Colonic mucosa (tissue), 4 donors: ENCODE data around the gene CENPE. TPM values are rescaled to one million over a fixed set of nuclear protein-coding genes. Genes with fewer than 3 reads are reported as not detected.
"Not testable (repeated sequence)": the region's sequence is repeated elsewhere in the genome, so short reads cannot be mapped to it uniquely, and the experiment has no call there.

Source experiments
- DNase-seq: peaks from one replicate; pipeline ENCODE4 v3.0.0-alpha.2; 2020
- H3K27ac ChIP-seq: fragments of 200-600 bp; one replicate; pipeline ENCODE4 v1.8.0; 2021
- H3K27me3 ChIP-seq: fragments of 200-600 bp; one replicate; pipeline ENCODE4 v1.8.0; 2021
- H3K36me3 ChIP-seq: fragments of 200-600 bp; one replicate; pipeline ENCODE4 v1.8.0; 2021
- H3K4me1 ChIP-seq: fragments of 200-600 bp; one replicate; pipeline ENCODE4 v1.8.0; 2021; ENCODE audit warnings: mild to moderate bottlenecking
- H3K4me3 ChIP-seq: fragments of 200-600 bp; one replicate; pipeline ENCODE4 v1.8.0; 2021
- H3K9ac ChIP-seq, 2 donors: one replicate each; pipeline ENCODE4 v1.7.0; 2013; ENCODE audit warnings: control low read depth in 2 of 2, low read depth in 2 of 2, low read length in 2 of 2
- H3K9me3 ChIP-seq: fragments of 200-600 bp; one replicate; pipeline ENCODE4 v1.8.0; 2021
- CTCF ChIP-seq: fragments of 200-600 bp; IDR thresholded peaks from one replicate; pipeline ENCODE4 v1.8.0; 2022; ENCODE audit warnings: antibody characterized with exemption, mild to moderate bottlenecking
- intact Hi-C: fragments of 100-400 bp; cut with DNase I; formaldehyde crosslinking; loops from one replicate; pipeline ENCODE4 v1.14.1; 2022
- total RNA-seq, 2 donors: library from RNA; stranded (reverse); fragmentation: NEBNext Ultra II Directional in 1 of 2; extraction: Animal tissue kit (Norgen Biotek cat#: 25700) in 1 of 2; gene quantifications; one replicate each; pipeline ENCODE4 v1.2.1, GENCODE V29; 2021
- donor health status: healthy.
- donor health status: DM: no; HTN: no; CAD: no.
- donor health status: DM: no; HTN: no; CAD: no.

Gene CENPE
- total RNA-seq, 2 donors from 2014 or later = 9.8 to 23.2 TPM

GRCh38 chr4:103193457-103193856 lies 4.7 kb downstream of the CENPE start:
- H3K9ac ChIP-seq = no peak overlapping the region
- DNase-seq = no peak
- intact Hi-C loops = no loop called here
- H3K9me3 ChIP-seq = no peaks in the 10 kb centered on the region
- no peaks in the 10 kb centered on the region for H3K36me3 ChIP-seq
- no peaks in the 10 kb centered on the region for H3K4me1 ChIP-seq
- no peak overlapping the region for H3K4me3 ChIP-seq
- no peak overlapping the region for H3K27ac ChIP-seq
- no peaks in the 10 kb centered on the region for H3K27me3 ChIP-seq
- TF ChIP-seq CTCF = no peak

- no peak for DNase-seq
- Histone ChIP-seq H3K4me3 (no peak overlapping the region), H3K36me3 (no peaks in the 10 kb centered on the region), H3K27ac (no peak overlapping the region), H3K9ac (no peak overlapping the region), H3K4me1 (no peaks in the 10 kb centered on the region), H3K9me3 (no peaks in the 10 kb centered on the region), H3K27me3 (no peaks in the 10 kb centered on the region)
- no peak for TF ChIP-seq CTCF
- intact Hi-C loops = no loop called here
Measured at GRCh38 chr4:103171006-103171405, 27.1 kb downstream of the CENPE start.

- H3K4me1 ChIP-seq, H3K9me3 ChIP-seq, DNase-seq, H3K36me3 ChIP-seq, H3K27ac ChIP-seq, H3K27me3 ChIP-seq, intact Hi-C loops, H3K4me3 ChIP-seq, H3K9ac ChIP-seq: not testable (repeated sequence)
Measured at GRCh38 chr4:103169750-103170149, 28.4 kb downstream of the CENPE start.

GRCh38 chr4:103168993-103169392 lies 29.1 kb downstream of the CENPE start:
- Histone ChIP-seq H3K4me1 (no peaks in the 10 kb centered on the region), H3K27me3 (no peaks in the 10 kb centered on the region), H3K27ac (no peak overlapping the region), H3K9me3 (no peaks in the 10 kb centered on the region), H3K4me3 (no peak overlapping the region), H3K36me3 (no peaks in the 10 kb centered on the region), H3K9ac (no peak overlapping the region)
- TF ChIP-seq CTCF = no peak
- DNase-seq = no peak
- intact Hi-C loops = no loop called here

- H3K9me3 ChIP-seq = no peaks in the 10 kb centered on the region
Measured at GRCh38 chr4:103162176-103162575, 36.0 kb downstream of the CENPE start.

GRCh38 chr4:103158760-103159159 lies 39.4 kb downstream of the CENPE start:
- Histone ChIP-seq H3K4me1 (no peaks in the 10 kb centered on the region), H3K4me3 (no peak overlapping the region), H3K27ac (no peak overlapping the region), H3K9me3 (no peaks in the 10 kb centered on the region), H3K9ac (no peak overlapping the region), H3K27me3 (no peaks in the 10 kb centered on the region), H3K36me3 (no peaks in the 10 kb centered on the region)
- no peak for TF ChIP-seq CTCF
- intact Hi-C loops = no loop called here
- DNase-seq = no peak

More at GRCh38 chr4:103162176-103162575, 36.0 kb downstream of the CENPE start:
- H3K27me3 ChIP-seq = no peaks in the 10 kb centered on the region
- no peak for TF ChIP-seq CTCF
- DNase-seq = no peak
- H3K36me3 ChIP-seq = no peaks in the 10 kb centered on the region
- H3K9ac ChIP-seq = no peak overlapping the region
- intact Hi-C loops = no loop called here
- no peak overlapping the region for H3K27ac ChIP-seq
- H3K4me1 ChIP-seq = no peaks in the 10 kb centered on the region
- no peak overlapping the region for H3K4me3 ChIP-seq
